Mesendoderm (in vitro differentiated cells): ENCODE data around the gene SEMA3F.

ENCODE experiments used
- DNase-seq: peaks from one replicate; pipeline ENCODE4 v3.0.0; 2013
- H2AK5ac ChIP-seq: 2 replicates; pipeline ENCODE4 v1.6.1; 2013; ENCODE audit warnings: low read length, inconsistent platforms
- H2BK120ac ChIP-seq: 2 replicates; pipeline ENCODE4 v1.6.1; 2013; ENCODE audit warnings: low read depth, mild to moderate bottlenecking, low read length, moderate library complexity, mixed read lengths
- H2BK15ac ChIP-seq: replicated peaks from 2 replicates; pipeline ENCODE4 v1.6.1; 2013; ENCODE audit warnings: low read depth, mild to moderate bottlenecking, moderate library complexity
- H2BK5ac ChIP-seq: 2 replicates; pipeline ENCODE4 v1.6.1; 2013; ENCODE audit warnings: low read length, inconsistent platforms
- H3K18ac ChIP-seq: 2 replicates; pipeline ENCODE4 v1.6.1; 2013; ENCODE audit warnings: mild to moderate bottlenecking, low read length, mixed read lengths
- H3K23ac ChIP-seq: one replicate; pipeline ENCODE4 v1.6.1; 2013; ENCODE audit warnings: low read length
- H3K27ac ChIP-seq: 2 replicates; pipeline ENCODE4 v1.5.1; 2013; ENCODE audit warnings: low read depth, mild to moderate bottlenecking, inconsistent platforms, low read length, moderate library complexity
- H3K27me3 ChIP-seq: 2 replicates; pipeline ENCODE4 v1.6.1; 2013; ENCODE audit warnings: low read length, control low read depth, mild to moderate bottlenecking, inconsistent platforms; ENCODE audit not compliant: insufficient read depth, poor library complexity
- H3K36me3 ChIP-seq: 2 replicates; pipeline ENCODE4 v1.6.1; 2013; ENCODE audit warnings: low read length, inconsistent platforms; ENCODE audit not compliant: control insufficient read depth, insufficient read depth
- H3K4ac ChIP-seq: one replicate; pipeline ENCODE4 v1.6.1; 2013; ENCODE audit warnings: low read depth, mild to moderate bottlenecking, low read length, moderate library complexity
- H3K4me1 ChIP-seq: 2 replicates; pipeline ENCODE4 v1.6.1; 2013; ENCODE audit warnings: low read depth, low read length, inconsistent platforms; ENCODE audit not compliant: control insufficient read depth
- H3K4me2 ChIP-seq: 2 replicates; pipeline ENCODE4 v1.6.1; 2013; ENCODE audit warnings: low read length
- H3K4me3 ChIP-seq: 2 replicates; pipeline ENCODE4 v1.5.1; 2013; ENCODE audit warnings: mild to moderate bottlenecking, low read length
- H3K56ac ChIP-seq: one replicate; pipeline ENCODE4 v1.6.1; 2013; ENCODE audit warnings: low read length
- H3K79me1 ChIP-seq: 2 replicates; pipeline ENCODE4 v1.6.1; 2013; ENCODE audit warnings: low read length, inconsistent platforms
- H3K79me2 ChIP-seq: 2 replicates; pipeline ENCODE4 v1.6.1; 2013; ENCODE audit warnings: mild to moderate bottlenecking, low read length; ENCODE audit not compliant: control insufficient read depth, insufficient read depth
- H3K9ac ChIP-seq: 2 replicates; pipeline ENCODE4 v1.6.1; 2013; ENCODE audit warnings: low read length, inconsistent platforms
- H4K5ac ChIP-seq: one replicate; pipeline ENCODE4 v1.6.1; 2013; ENCODE audit warnings: low read length
- H4K8ac ChIP-seq: one replicate; pipeline ENCODE4 v1.6.1; 2013; ENCODE audit warnings: low read depth, mild to moderate bottlenecking, control low read depth, low read length, moderate library complexity
- WGBS: extraction: QIAGEN DNeasy Blood & Tissue Kit; methylation state at CpG from one replicate; pipeline ENCODE4 v1.1.7; 2013; ENCODE audit warnings: low lambda C conversion rate, missing lambda C conversion rate; ENCODE audit not compliant: insufficient coverage; ENCODE audit errors: extremely low coverage; 5-methylcytosine and 5-hydroxymethylcytosine counted together

SEMA3F gene

GRCh38 chr3:50231581-50231980 lies 76.5 kb downstream of the SEMA3F start:
- Histone ChIP-seq H2BK5ac (no peak overlapping the region), H3K79me1 (peaks cover 6% of the 10 kb centered on the region), H3K9ac (no peak overlapping the region), H3K4me2 (no peak overlapping the region), H4K5ac (no peak overlapping the region), H3K23ac (no peak overlapping the region), H3K36me3 (no peaks in the 10 kb centered on the region), H2BK120ac (no peak overlapping the region), H3K4ac (no peak overlapping the region), H2BK15ac (no peak overlapping the region), H3K4me3 (no peak overlapping the region), H3K56ac (no peak overlapping the region), H3K79me2 (peaks cover 5% of the 10 kb centered on the region), H3K4me1 (peaks cover 7% of the 10 kb centered on the region), H4K8ac (no peak overlapping the region), H3K27me3 (no peaks in the 10 kb centered on the region), H3K18ac (no peak overlapping the region), H3K27ac (no peak overlapping the region), H2AK5ac (no peak overlapping the region)
- DNase-seq, result no peak
- no CpG with 5 or more reads among the region's 5 CpGs for WGBS

DNA sequence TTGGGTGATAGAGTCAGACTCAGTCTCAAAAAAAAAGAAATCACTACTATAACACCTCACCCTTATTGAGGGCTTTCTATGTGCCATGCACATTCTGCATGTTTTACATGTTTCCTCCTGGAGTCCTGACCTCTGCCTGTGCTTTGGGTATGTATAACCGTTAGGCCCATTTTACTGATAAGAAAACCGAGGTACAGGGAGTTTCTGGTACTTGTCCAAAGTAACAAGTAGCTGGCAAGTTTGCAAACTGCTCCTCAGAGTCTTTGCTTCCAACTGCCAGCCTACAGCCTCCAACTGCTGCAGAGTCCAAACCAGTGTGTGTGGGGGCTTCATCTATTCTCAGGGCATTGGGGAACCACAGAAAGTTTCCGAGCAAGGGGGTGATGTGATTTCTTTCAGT lies 77.2 kb downstream of the SEMA3F start:
- Histone ChIP-seq H3K4ac (no peak overlapping the region), H3K36me3 (no peaks in the 10 kb centered on the region), H3K79me1 (peaks cover 10% of the 10 kb centered on the region), H2AK5ac (no peak overlapping the region), H3K9ac (no peak overlapping the region), H2BK5ac (no peak overlapping the region), H3K27ac (no peak overlapping the region), H3K4me3 (no peak overlapping the region), H3K23ac (no peak overlapping the region), H3K18ac (no peak overlapping the region), H2BK15ac (no peak overlapping the region), H4K5ac (no peak overlapping the region), H2BK120ac (no peak overlapping the region), H3K56ac (no peak overlapping the region), H3K4me1 (peaks cover 8% of the 10 kb centered on the region), H4K8ac (no peak overlapping the region), H3K79me2 (peaks cover 12% of the 10 kb centered on the region), H3K4me2 (no peak overlapping the region), H3K27me3 (no peaks in the 10 kb centered on the region)
- no peak for DNase-seq
- WGBS, result no CpG with 5 or more reads among the region's 3 CpGs

- peak; percentile 64 for DNase-seq
- peaks cover 19% of the 10 kb centered on the region for H3K79me2 ChIP-seq
- no peak overlapping the region for H3K9ac ChIP-seq
- H4K8ac ChIP-seq, result no peak overlapping the region
- no CpG with 5 or more reads among the region's 4 CpGs for WGBS
- no peak overlapping the region for H2BK120ac ChIP-seq
- H3K4me3 ChIP-seq, result no peak overlapping the region
- H3K56ac ChIP-seq, result no peak overlapping the region
- peaks cover 15% of the 10 kb centered on the region for H3K79me1 ChIP-seq
- H3K4ac ChIP-seq, result no peak overlapping the region
- no peak overlapping the region for H3K18ac ChIP-seq
- no peaks in the 10 kb centered on the region for H3K36me3 ChIP-seq
- no peak overlapping the region for H4K5ac ChIP-seq
- H3K23ac ChIP-seq, result no peak overlapping the region
- no peak overlapping the region for H2BK15ac ChIP-seq
- H2BK5ac ChIP-seq, result no peak overlapping the region
- no peak overlapping the region for H3K27ac ChIP-seq
- H3K4me2 ChIP-seq, result no peak overlapping the region
- H3K4me1 ChIP-seq, result peaks cover 10% of the 10 kb centered on the region
- H2AK5ac ChIP-seq, result no peak overlapping the region
- H3K27me3 ChIP-seq, result no peaks in the 10 kb centered on the region
Observed at GRCh38 chr3:50233176-50233575, 78.1 kb downstream of the SEMA3F start.

- Histone ChIP-seq H3K79me2 (peaks cover 42% of the 10 kb centered on the region), H3K27me3 (no peaks in the 10 kb centered on the region), H3K27ac (peak within 1 kb of the TSS; percentile 35), H2BK15ac (no peak within 1 kb of the TSS), H2BK5ac (peak within 1 kb of the TSS; percentile 34), H4K8ac (no peak within 1 kb of the TSS), H3K4ac (peak within 1 kb of the TSS; percentile 20), H3K36me3 (no peaks in the 10 kb centered on the region), H2BK120ac (no peak within 1 kb of the TSS), H4K5ac (no peak within 1 kb of the TSS), H3K4me2 (peak within 1 kb of the TSS; percentile 98), H2AK5ac (no peak within 1 kb of the TSS), H3K9ac (peak within 1 kb of the TSS; percentile 98), H3K23ac (peak within 1 kb of the TSS; percentile 71), H3K4me3 (peak within 1 kb of the TSS; percentile 96), H3K4me1 (peaks cover 18% of the 10 kb centered on the region), H3K18ac (peak within 1 kb of the TSS; percentile 60), H3K79me1 (peaks cover 21% of the 10 kb centered on the region), H3K56ac (peak within 1 kb of the TSS; percentile 98)
- WGBS, result no CpG with 5 or more reads among the region's 75 CpGs
- DNase-seq, result peak; percentile 99
Observed at GRCh38 chr3:50235716-50236483, 80.8 kb downstream of the SEMA3F start, which contains the start of gene GNAI2. Gene GNAI2, plus strand, starts transcription at chr3:50236204. Its CDS starts 132 bp downstream, at chr3:50236336.

DNA sequence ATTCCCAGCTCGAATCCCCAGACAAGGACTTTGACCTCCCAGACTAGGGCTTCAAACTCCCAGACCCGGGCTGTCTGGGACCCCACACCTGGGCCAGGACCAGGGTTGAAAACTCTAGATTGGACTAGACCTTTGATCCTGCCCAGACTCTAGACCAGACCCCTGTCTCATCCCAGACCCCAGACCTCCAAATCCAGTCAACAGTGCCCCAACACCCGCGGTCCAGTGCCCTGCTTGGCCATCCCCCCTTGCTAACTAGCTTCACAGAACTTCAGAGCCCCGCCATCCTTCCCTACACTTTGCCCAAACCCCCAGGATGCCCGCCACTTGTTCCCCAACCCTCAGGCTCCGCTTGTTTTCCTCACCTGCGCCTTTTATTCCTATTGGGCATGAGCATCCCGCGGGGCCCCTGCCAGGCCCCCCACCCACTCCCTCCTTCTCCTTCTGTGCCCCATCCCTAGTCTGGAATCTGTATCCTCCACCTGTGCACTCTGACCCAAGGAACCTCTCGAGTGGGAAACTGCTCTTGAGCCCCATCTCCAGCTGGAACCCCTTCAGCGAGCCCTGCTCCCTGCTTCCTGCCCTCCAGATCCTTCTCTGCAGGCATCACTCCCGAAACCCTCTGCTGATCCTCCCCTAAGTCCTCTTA lies 81.5 kb downstream of the SEMA3F start:
- H3K18ac ChIP-seq, result peak overlapping the region; percentile 60
- H4K5ac ChIP-seq, result no peak overlapping the region
- peaks cover 24% of the 10 kb centered on the region for H3K79me1 ChIP-seq
- H3K9ac ChIP-seq, result peak overlapping the region; percentile 98
- no peak for DNase-seq
- H3K4ac ChIP-seq, result peak overlapping the region; percentile 20
- peak overlapping the region; percentile 98 for H3K4me2 ChIP-seq
- H3K79me2 ChIP-seq, result peaks cover 49% of the 10 kb centered on the region
- peak overlapping the region; percentile 98 for H3K56ac ChIP-seq
- no CpG with 5 or more reads among the region's 13 CpGs for WGBS
- peaks cover 23% of the 10 kb centered on the region for H3K4me1 ChIP-seq
- H3K4me3 ChIP-seq, result peak overlapping the region; percentile 96
- H2BK15ac ChIP-seq, result no peak overlapping the region
- peak overlapping the region; percentile 34 for H2BK5ac ChIP-seq
- H2AK5ac ChIP-seq, result no peak overlapping the region
- H2BK120ac ChIP-seq, result no peak overlapping the region
- H4K8ac ChIP-seq, result no peak overlapping the region
- peak overlapping the region; percentile 35 for H3K27ac ChIP-seq
- H3K27me3 ChIP-seq, result no peaks in the 10 kb centered on the region
- peak overlapping the region; percentile 71 for H3K23ac ChIP-seq
- H3K36me3 ChIP-seq, result no peaks in the 10 kb centered on the region
